ENCODE results near the gene USB1.

Gene USB1

GRCh38 chr16:58020628-58021521, 19.7 kb downstream of the USB1 start:
- peak; percentile 18 for DNase-seq

DNA sequence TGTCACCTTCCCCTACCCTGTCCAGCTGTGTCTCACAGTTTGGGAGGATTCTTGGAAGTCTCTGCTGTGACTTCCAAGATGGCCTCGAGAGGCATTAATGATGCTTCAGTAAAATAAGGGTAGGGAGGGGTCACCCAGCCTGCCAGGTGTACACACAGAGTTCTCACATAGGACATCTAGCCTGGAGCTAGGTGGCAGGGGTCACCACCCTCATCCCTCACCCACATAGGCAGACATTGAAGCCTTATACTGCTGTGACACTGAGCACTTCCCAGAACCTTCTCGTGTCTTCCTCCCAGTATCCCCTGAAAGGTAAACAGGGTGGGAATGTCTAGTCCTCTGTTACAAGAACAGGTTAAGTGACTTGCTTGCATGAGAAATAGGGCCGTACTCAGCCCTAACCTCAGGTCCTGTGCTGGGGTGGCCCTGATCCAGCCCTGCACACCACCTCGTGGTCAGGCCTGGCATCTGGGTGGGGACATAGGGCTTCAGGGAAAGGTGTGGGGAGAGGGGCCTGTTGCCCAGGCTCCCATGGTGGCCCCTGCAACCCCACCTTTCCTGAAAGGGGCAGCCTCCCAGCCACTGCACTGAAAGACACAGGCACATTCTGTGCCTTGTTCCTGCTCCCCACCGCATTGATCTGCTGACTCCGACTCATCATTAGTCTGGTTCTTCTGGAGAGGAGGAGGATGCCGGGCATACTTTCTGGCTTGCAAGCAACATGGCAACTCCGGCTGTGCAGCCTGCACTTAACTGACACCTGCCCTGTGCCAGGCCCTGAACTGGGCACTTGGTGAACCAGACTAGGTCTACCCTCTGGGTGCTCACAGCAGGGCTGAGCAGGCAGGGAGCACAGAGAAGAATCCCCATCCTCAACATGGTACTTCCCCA, 20.7 kb downstream of the USB1 start:
- no peak for DNase-seq

- peak; percentile 37 for DNase-seq
Observed at GRCh38 chr16:58022601-58023371, 21.6 kb downstream of the USB1 start.

DNA sequence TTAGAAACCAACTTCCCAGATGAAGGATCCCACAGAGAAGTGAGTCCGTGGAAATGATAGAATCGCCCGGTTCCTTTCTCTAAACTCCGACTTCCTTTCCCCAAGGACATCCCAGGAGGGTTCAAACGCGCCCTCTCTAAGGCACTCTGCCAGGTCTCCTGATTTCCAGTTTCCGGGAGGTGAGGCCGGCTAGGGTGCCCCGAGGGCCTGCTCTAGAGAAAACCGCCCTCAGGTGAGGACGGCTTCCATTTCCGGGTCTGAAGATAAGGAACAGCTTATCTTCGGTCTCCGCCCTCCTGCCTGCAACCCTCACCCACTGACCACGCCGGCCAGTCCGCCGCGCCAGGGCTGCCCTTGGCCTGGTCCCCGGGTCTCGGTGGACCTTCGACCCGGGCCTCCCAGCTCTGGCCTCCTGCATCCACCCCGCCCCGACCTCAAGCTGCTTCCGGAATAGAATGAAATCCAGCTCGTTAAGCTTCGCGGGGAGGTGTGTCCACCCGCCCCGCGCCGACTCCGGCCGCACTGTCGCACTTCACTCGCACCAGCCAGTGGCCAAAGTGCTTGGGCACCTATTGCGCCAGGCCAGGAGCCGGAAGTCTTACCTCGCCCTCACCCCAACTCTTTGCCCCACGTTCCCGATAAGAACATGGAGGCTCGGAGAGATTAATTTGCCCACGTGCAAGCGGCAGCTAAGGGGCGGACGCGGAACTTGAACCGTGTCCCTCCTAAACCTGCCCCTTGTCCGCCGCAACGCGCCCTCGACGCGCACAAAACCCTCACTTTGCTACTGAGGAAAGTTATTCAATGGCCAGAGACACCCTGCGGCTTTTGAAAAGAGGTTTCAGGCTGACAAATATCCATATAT, 23.5 kb downstream of the USB1 start:
- no peak for DNase-seq

DNA sequence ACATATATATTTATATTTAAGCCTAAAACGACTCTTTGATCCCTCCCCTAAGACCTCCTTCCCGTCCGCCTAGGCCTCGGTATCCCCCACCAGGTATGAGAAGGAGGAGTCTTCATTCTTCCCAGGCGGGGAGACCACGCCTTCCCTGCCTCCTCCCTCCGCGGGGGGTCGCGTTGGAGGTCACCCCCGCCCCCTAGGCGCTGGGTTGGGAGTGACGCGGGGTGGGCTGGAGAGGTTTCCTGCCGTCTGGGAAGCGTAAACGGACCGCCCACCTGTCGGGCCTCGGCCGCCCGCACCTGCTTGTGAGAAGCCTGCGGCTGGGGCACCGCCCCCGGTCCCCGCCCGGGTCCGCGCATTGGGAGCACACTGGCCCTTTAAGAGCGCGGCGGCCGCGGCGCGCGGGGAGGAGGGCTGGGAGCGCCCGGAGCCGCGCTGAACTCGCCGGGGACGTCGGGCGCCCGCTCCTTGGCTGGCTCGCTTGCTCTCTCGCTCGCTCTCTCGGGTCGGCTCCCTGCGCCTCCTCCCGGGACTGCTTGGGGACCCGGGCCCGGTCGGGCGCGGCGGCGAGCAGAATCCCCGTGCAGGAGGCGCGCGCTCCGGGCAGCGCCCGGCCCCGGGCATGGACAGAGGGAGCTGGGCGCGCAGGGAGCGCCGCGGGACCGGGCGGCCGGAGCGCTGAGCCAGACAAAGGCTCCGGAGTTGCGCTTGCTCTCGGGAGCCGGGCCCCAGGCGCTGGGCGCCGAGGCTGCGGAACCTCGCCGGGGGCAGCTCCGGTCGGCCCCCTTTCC, 24.3 kb downstream of the USB1 start, which contains the start of gene MMP15:
MMP15 (plus strand) TSS at position 404 of the 788 bp plus-strand sequence. CDS start 597 bp downstream, outside the sequence.
- DNase-seq: no peak

- no peak for DNase-seq
Observed at GRCh38 chr16:58026139-58026704, 25.0 kb downstream of the USB1 start.

DNA sequence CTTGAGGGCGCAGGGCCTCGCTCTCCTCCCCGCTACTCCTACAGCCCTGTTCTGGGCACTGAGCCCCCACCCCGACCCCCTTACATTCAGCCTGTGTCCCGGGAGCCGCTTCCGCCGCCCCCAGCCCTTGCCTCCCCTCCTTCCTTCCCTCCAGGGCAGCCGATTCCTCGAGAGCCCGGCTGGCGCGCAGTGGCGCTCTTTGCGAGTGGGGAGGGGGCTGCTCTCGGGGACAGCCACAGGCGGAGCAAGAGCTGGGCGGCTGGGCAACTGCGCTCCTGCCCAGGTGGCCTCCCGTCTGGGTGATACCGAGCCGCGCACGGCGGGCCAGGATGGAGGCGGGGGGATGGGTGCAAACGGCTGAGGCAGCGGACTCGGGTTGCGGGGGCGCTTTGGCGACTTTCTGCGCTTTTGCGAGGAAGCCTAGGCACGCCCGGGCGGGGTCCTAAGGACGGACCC, 25.5 kb downstream of the USB1 start:
- DNase-seq: no peak

- no peak for DNase-seq
Observed at GRCh38 chr16:58027161-58027915, 26.1 kb downstream of the USB1 start.

- no peak for DNase-seq
Observed at GRCh38 chr16:58027916-58028455, 26.8 kb downstream of the USB1 start.

DNA sequence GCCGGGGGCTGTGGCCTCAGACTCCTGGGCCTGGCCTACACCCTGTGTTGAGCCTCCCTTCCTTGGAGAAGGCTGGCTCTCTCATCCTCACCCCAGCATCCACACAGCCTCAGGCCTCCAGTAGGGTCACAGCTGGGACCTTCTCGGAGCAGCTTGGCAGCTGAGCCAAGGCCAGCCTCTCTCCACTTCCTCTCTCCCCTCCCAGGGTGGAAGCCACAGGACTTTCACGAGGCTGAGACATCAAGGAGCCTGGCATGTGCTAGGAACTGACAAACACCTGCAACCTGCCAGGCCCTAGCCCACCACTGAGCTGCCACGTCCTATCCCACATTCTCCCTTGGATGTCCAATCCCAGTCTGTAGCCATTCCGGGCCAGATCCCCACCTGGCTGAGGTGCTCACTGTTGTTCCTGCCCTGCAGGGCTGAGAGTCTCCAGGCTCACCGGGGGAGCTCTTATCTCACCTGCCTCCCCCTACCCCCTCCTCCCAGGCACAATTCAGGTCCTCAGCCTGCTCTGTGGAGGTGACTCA, 27.4 kb downstream of the USB1 start:
- DNase-seq: no peak

- DNase-seq: no peak
Observed at GRCh38 chr16:58029410-58029809, 28.2 kb downstream of the USB1 start.

- DNase-seq: no peak
Observed at GRCh38 chr16:58030136-58030840, 29.1 kb downstream of the USB1 start.

DNA sequence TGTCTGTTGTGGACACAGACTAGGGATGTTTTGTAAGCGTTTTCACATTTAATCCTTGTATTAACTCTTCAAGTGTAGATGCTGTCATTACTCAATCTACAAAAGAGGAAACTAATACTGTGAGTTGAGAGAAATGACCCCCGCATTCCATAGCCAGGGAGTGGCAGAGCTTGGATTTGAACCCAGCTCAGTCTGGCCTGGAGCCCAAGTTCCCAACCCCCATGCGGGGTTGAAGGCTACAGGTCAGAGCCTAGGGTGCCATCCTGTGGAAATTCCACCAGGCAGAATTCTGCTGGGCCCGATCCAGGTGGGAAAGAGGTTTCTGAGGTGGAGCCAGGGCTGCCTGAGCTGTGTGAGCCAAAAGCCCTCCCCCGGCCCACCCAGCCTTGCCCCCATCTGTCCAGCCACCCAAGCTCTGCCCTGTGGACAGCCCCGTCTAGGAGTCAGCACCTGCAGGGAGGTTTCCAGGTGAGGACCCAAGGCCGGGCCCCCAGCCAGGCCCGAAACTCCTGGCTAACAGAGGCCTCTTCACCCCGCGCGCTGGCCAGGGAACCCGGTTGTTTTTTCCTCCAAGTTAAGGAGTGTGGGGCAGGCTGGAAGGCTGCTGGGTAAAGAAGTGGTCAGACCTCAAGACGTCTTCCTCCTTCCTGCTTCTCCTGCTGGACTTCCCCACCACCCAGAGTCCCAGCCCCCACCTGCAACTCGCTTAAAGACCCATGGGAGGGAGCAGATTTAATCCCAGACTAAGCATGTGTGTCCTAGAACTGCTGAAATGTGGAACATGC, 30.0 kb downstream of the USB1 start:
- no peak for DNase-seq

- no peak for DNase-seq
Observed at GRCh38 chr16:58032710-58033293, 31.6 kb downstream of the USB1 start.

- no peak for DNase-seq
Observed at GRCh38 chr16:58034128-58034685, 33.0 kb downstream of the USB1 start.

DNA sequence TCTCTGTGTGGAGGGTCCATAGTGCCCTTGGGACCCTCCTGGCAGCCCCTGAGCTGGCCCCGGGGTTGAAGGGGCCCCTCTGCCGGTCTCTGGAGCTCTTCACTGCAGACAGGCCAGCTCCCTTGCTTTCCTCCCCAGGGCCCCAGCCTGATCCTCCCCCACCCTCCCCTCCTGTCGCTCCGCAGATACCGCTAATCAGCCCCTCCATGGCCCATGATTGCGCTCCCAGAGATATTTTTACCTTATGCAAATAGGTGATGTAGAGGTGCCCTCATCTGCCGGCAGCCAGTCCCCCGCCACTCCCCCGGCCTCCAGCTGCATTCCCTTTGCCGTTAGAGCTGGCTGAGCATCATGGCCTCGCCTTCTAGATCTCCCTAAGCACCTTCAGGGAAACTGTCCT, 33.6 kb downstream of the USB1 start:
- no peak for DNase-seq

Measured in NCI-H1694 (cell line).